Prostate gland (tissue), 2 donors: ENCODE measurements around the gene GALNT6. TPM values are rescaled to one million over a fixed set of nuclear protein-coding genes. Genes with fewer than 3 reads are reported as not detected.
A peak's percentile ranks its signal among the peaks of the same experiment; 100 is the strongest.

Experiments
- DNase-seq: peaks from one replicate; pipeline ENCODE4 v3.0.0-alpha.2; 2019; ENCODE audit warnings: low spot score
- H3K27ac ChIP-seq, 2 donors: fragments of 200-600 bp; sonication (generic); 2 replicates each; pipeline ENCODE4 v1.5.1; 2017 to 2019
- H3K27me3 ChIP-seq: fragments of 200-600 bp; sonication (generic); replicated peaks from 2 replicates; pipeline ENCODE4 v1.5.1; 2019; ENCODE audit not compliant: insufficient read depth
- H3K36me3 ChIP-seq, 2 donors: fragments of 200-600 bp; sonication (generic); 1 replicate in 1 of 2; 2 replicates in 1 of 2; pipeline versions ENCODE4 v1.5.1 to v1.8.1; 2017 to 2019
- H3K4me1 ChIP-seq: fragments of 200-600 bp; sonication (generic); replicated peaks from 2 replicates; pipeline ENCODE4 v1.5.1; 2019
- H3K4me3 ChIP-seq, 2 donors: fragments of 200-600 bp; sonication (generic); 2 replicates each; pipeline ENCODE4 v1.5.1; 2017 to 2019
- H3K9me3 ChIP-seq: fragments of 200-600 bp; sonication (generic); 2 replicates; pipeline ENCODE4 v1.5.1; 2017
- POLR2A ChIP-seq: fragments of 450-650 bp; IDR thresholded peaks from one replicate; pipeline ENCODE4 v1.6.1; 2016; ENCODE audit warnings: antibody characterized with exemption, mild to moderate bottlenecking
- POLR2AphosphoS5 ChIP-seq: sonication (generic); formaldehyde crosslinking; IDR thresholded peaks from one replicate; pipeline ENCODE4 v1.6.1; 2017; ENCODE audit warnings: antibody characterized with exemption
- WGBS: methylation state at CpG from one replicate; pipeline ENCODE4 v1.1.5; 2018; 5-methylcytosine and 5-hydroxymethylcytosine counted together
- intact Hi-C: fragments of 100-400 bp; cut with DNase I; formaldehyde crosslinking; loops from one replicate; pipeline ENCODE4 v1.14.2; 2022
- total RNA-seq, 2 donors: library from RNA; depleted of rRNA; stranded (reverse); fragments of >200 nt; gene quantifications; one replicate each; pipeline ENCODE4 v1.1.0, GENCODE V29; 2016
- TF ChIP-seq, protein P1 (sequence below), 4 experiments: fragments of 200-600 bp in 2 of 4; fragments of 450-650 bp in 2 of 4; sonication (generic) in 2 of 4; IDR thresholded peaks; 1 replicate in 3 of 4; 2 replicates in 1 of 4; pipeline ENCODE4 v1.5.1; 2016 to 2019; ENCODE audit warnings: antibody characterized with exemption in 4 of 4, mild to moderate bottlenecking in 2 of 4, moderate library complexity in 2 of 4

The GALNT6 gene
- total RNA-seq, 2 donors from 2014 or later = 1.1 to 4.6 TPM

DNA sequence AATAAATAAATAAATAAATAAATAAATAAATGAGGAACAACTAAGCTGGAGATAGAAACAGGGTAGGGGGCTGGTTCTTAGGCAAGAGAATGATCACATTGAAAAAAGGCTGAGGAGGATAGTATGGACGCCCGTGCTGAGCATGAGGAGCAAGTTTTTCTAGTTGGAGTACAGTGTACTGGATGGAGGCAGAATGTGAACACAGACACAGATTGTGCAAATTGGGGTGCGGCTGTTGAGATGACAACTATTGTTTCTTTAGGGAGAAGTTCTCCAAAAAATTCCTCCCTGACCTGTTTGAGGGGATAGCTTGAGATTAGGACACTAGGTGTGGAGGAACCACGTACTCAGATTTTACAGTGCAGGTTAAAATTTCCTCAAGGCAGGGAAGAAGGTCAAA lies 66.3 kb downstream of the GALNT6 start:
- H3K27me3 ChIP-seq = no peaks in the 10 kb centered on the region
- H3K9me3 ChIP-seq = no peaks in the 10 kb centered on the region
- no peak for TF ChIP-seq POLR2AphosphoS5
- TF ChIP-seq, protein P1, sequence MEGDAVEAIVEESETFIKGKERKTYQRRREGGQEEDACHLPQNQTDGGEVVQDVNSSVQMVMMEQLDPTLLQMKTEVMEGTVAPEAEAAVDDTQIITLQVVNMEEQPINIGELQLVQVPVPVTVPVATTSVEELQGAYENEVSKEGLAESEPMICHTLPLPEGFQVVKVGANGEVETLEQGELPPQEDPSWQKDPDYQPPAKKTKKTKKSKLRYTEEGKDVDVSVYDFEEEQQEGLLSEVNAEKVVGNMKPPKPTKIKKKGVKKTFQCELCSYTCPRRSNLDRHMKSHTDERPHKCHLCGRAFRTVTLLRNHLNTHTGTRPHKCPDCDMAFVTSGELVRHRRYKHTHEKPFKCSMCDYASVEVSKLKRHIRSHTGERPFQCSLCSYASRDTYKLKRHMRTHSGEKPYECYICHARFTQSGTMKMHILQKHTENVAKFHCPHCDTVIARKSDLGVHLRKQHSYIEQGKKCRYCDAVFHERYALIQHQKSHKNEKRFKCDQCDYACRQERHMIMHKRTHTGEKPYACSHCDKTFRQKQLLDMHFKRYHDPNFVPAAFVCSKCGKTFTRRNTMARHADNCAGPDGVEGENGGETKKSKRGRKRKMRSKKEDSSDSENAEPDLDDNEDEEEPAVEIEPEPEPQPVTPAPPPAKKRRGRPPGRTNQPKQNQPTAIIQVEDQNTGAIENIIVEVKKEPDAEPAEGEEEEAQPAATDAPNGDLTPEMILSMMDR (IDR thresholded peaks at IDR 0.05) = no peak
- TF ChIP-seq POLR2A = no peak
- no peak for DNase-seq
- intact Hi-C loops = no loop called here
- no peaks in the 10 kb centered on the region for H3K4me1 ChIP-seq
- H3K27ac ChIP-seq = no peak overlapping the region
- no peak overlapping the region for H3K4me3 ChIP-seq
- 58% methylated on average over 4 of the region's 4 CpGs for WGBS
- no peaks in the 10 kb centered on the region for H3K36me3 ChIP-seq

DNA sequence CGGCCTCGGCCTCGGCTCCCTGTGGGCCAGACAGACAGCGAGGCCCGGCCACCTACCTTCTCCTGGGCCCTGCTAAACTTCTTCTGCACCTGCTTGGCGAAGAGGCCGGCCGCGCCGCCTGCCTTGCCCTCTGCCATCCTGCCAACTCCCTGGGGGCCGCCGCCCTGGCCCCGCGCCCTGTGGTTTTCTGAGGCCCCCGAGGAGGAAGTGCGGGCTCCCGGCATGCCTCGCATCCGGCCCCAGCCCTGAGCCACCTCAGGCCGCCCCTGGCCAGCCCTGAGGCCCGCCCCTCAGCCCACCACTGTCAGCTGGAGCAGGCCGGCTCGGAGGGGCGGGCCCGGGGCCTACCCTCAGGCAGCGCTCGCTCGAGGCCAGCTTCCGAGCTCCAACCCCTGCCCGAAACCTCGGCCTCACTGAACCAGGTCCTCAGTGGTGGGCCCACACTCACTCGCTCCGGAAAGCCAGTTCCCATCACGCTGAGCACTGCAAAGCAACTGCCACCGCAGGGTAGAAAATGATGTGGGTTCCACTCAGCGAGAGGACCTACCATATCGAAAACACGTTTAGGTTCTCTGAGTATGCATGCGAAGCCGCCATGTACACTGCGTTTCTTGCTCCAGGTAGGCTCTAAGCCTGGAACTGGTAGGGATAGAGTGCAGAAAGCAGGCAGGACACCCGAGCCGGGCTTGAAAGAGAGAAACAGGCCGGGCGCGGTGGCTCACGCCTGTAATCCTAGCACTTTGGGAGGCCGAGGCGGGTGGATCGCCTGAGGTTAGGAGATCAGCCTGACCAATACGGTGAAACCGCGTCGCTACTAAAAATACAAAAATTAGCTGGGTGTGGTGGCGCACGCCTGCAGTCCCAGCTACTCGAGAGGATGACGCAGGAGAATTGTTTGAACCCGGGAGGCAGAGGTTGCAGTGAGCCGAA lies 67.0 kb downstream of the GALNT6 start, which contains the start of gene BIN2:
TSS of gene BIN2 (minus strand) at position 209 of the 930 bp plus-strand sequence. CDS start at position 137, 72 bp downstream.
- intact Hi-C loops = no loop called here
- Histone ChIP-seq H3K36me3 (no peaks in the 10 kb centered on the region), H3K9me3 (no peaks in the 10 kb centered on the region), H3K4me1 (no peaks in the 10 kb centered on the region), H3K27me3 (no peaks in the 10 kb centered on the region), H3K4me3 (peak within 1 kb of the TSS; percentile 10 to 11), H3K27ac (peak within 1 kb of the TSS in 1 of 2 donors; percentile 12)
- no peak for DNase-seq
- TF ChIP-seq POLR2AphosphoS5 (no peak), POLR2A (no peak)
- TF ChIP-seq, protein P1 (IDR thresholded peaks at IDR 0.05) = no peak
- 94% methylated on average over 55 of the region's 60 CpGs for WGBS

- Histone ChIP-seq H3K9me3 (no peaks in the 10 kb centered on the region), H3K4me3 (peak overlapping the region; percentile 10 to 11), H3K36me3 (no peaks in the 10 kb centered on the region), H3K4me1 (no peaks in the 10 kb centered on the region), H3K27ac (peak overlapping the region in 1 of 2 donors; percentile 12), H3K27me3 (no peaks in the 10 kb centered on the region)
- TF ChIP-seq, protein P1 (IDR thresholded peaks at IDR 0.05) = no peak
- no peak for TF ChIP-seq POLR2AphosphoS5
- no peak for TF ChIP-seq POLR2A
- intact Hi-C loops = no loop called here
- WGBS = 88% methylated on average over 15 of the region's 15 CpGs
- DNase-seq = no peak
Observed at GRCh38 chr12:51323317-51323960, 67.8 kb downstream of the GALNT6 start.

GRCh38 chr12:51322452-51322851 lies 68.8 kb downstream of the GALNT6 start:
- no peak overlapping the region for H3K4me3 ChIP-seq
- no peak for TF ChIP-seq POLR2AphosphoS5
- no peak for TF ChIP-seq POLR2A
- TF ChIP-seq, protein P1 (IDR thresholded peaks at IDR 0.05) = no peak
- no peaks in the 10 kb centered on the region for H3K36me3 ChIP-seq
- no peak overlapping the region for H3K27ac ChIP-seq
- WGBS = 88% methylated on average over 5 of the region's 5 CpGs
- no peaks in the 10 kb centered on the region for H3K9me3 ChIP-seq
- no peak for DNase-seq
- intact Hi-C loops = no loop called here
- H3K4me1 ChIP-seq = no peaks in the 10 kb centered on the region
- no peaks in the 10 kb centered on the region for H3K27me3 ChIP-seq
